Mesenteric fat pad (tissue), 1 donor: ENCODE measurements around the gene PDCD11. TPM values are rescaled to one million over a fixed set of nuclear protein-coding genes. Genes with fewer than 3 reads are reported as not detected.
"Not testable (repeated sequence)": the region's sequence is repeated elsewhere in the genome, so short reads cannot be mapped to it uniquely, and the experiment has no call there.

ENCODE experiments used
- DNase-seq: peaks from one replicate; pipeline ENCODE4 v3.0.0-alpha.2; 2020; ENCODE audit warnings: low spot score
- total RNA-seq: library from RNA; stranded (reverse); fragmentation: NEBNext Ultra II Directional; extraction: Animal tissue kit (Norgen Biotek cat#: 25700); gene quantifications from one replicate; pipeline ENCODE4 v1.2.1, GENCODE V29; 2021
- donor health status: DM: yes; HTN: yes; CAD: no.

PDCD11 gene
- total RNA-seq, 1 donor from 2014 or later, result 32.2 TPM

- DNase-seq, result no peak
Observed at GRCh38 chr10:103470761-103471653, 74.6 kb downstream of the PDCD11 start.

DNA sequence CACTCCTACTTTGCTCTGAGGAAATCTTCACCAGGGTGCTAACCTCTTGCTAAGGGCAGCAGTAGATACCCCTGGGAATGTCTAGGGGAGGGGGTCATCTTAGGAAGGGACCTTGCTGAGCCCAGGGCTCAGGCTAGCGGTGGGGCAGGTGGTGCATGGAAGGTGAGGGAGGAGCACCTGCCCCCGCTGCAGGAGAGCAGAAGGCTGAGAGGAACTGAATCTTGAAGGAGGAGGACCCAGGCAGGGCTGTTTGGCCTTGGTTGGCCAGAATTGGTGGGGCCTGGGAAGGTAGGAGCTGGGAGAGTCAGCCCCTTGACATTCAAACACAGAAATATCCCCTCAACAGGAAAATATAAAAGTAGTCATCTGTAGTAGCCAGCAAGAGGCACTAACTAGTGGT, 75.6 kb downstream of the PDCD11 start:
- DNase-seq, result no peak

DNA sequence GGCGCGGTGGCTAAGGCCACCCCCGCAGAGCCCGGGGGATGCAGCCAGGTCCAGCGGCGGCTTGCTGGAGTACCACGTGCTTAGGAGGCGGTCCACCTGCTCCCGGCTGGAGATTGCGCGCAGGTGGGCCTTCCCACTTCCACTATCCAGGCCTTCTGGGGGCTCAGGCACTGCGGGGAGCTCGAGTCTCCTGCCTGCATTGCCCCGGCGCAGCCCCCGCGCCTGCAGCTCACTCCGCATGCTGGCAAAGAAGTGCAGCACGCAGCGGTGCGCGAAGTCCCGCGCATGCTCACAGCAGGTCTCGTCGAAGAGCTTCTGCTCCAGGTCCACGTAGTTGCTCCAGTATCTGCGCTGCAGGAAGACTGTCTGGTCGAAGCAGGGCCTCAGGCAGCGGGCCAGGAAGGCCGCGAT, 76.8 kb downstream of the PDCD11 start:
- DNase-seq, result no peak

- no peak for DNase-seq
Observed at GRCh38 chr10:103474077-103474476, 77.7 kb downstream of the PDCD11 start.

DNA sequence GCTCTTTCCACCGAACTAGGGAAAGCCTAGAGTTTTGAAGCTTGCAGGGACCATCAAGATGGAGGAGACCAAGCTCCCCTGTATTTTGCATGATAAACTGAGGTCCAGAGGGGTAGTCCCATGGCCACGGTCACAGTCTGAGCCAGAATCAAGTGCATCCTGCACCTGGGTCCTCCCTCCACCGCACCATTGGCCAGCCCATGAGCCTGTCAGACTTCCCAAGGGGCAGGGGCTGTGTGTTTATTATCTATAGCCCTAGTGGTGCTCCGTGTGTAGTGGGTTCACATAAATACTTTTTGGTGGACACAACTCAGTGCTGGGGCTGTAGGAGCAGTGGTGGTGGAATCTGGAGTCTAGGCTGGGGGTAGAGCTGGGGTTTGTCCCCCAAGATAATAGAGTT, 79.0 kb downstream of the PDCD11 start:
- DNase-seq, result no peak

DNA sequence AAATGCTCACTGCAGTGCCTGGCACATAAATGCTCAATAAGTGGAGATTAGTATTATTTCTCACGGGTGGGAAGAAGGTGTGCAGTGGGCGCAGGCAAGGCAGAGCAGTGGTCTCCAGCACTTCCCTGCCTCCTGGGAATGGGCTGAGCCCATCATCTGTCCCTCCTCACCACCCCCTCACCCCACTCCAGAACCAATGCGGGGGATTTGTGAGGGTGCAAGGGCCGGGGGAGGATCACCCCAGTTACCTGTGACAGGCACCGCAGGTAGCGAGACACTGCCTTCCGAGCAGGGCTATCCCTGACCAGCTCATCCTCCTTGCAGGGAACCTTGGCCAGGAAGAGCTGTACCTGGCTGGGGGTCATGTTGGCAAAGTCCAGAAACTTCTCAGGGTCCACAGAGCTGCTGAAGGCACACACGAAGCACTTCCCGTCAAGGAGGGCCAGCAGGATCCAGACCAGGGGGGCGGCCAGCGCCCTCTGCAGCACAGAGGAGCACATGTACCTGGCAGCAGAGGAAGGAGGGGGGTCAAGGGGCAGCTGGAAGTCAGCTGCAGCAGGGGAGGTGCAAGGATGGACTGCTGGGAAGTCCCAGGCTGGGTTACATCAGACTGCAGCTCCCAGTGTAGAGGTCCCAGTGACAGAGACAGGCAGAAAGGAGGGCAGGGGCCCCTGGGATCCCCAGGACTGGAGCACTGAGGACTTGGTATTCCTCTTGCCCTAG, 79.8 kb downstream of the PDCD11 start:
- DNase-seq, result no peak

DNA sequence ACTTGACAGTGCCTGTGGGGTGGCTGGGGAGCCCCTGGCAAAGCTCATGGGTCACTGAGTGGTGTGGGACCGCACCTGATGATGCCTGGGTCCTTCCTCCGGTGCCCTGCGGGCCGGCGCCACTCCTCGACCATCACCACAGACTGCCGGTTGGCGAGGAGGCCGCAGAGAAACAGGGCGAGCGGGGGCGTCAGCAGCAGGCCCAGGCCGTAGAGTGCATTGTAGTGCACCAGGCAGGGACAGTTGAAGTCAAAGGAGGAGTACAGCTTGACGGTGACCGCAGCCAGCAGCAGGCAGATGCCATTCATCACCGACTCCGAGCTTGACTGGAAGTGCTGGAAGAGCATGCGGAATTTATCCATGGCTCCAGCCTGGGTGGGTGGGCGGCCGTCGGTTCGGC, 82.2 kb downstream of the PDCD11 start:
- DNase-seq, result no peak

DNA sequence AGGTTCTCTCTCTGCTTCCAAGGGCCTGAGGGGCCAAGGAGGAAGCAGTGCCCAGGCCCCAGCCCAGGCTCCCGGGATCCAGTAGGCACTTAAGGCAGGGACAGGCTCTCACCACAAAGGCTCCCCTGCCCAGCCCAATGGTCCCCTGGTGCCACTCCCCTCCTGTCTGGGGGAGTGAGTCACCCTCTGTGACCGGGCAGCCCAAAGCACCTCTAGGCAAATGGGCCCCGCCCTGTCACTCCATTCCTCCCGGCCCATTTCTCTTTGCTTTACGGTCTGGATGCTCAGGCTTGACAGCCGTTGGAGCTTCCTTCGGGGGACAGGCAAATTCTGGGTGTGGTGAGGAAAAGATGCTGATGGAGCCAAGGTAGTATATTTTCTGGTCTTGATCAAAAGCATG, 82.7 kb downstream of the PDCD11 start, which contains the start of gene CALHM3:
Gene CALHM3, minus strand, starts transcription at position 106 of the 400 bp plus-strand sequence. CDS start 208 bp downstream, outside the sequence.
- DNase-seq, result no peak

GRCh38 chr10:103480521-103480920, 84.1 kb downstream of the PDCD11 start:
- DNase-seq, result no peak

GRCh38 chr10:103481974-103482531, 85.6 kb downstream of the PDCD11 start:
- no peak for DNase-seq

GRCh38 chr10:103486635-103487409, 90.4 kb downstream of the PDCD11 start:
- not testable (repeated sequence) for DNase-seq

DNA sequence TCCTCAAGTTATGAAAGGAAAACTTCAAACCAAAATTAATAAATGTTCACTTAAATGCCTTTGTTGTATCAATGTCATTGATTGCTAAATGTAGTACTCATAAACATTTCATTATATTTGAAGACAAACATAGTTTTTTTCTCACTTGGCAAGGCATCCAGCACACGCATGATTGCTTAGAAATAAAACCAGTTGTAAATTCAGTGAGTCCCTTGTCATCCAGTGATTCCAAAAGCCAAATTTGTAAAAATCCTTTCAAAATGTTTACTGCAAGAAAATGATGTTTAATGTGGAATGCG, 90.9 kb downstream of the PDCD11 start:
- no peak for DNase-seq

DNA sequence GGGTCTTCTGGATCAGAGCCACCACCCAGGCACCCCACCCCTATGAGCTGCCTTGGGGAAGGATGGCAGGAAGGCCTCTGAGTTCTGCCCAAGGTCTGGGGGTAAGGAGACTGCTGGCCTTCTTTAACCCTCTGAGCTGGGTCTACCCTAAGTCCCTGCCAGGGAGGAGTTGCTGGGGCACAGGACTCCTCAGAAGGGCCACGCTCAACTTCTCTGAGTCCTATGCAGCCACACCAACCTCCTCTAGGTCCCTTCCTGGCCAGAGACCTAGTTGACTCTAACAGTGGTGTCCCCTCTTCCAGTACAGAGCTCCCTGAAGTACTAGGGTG, 94.5 kb downstream of the PDCD11 start:
- no peak for DNase-seq

GRCh38 chr10:103491729-103492364, 95.4 kb downstream of the PDCD11 start:
- no peak for DNase-seq

- no peak for DNase-seq
Observed at GRCh38 chr10:103492655-103493261, 96.3 kb downstream of the PDCD11 start.

DNA sequence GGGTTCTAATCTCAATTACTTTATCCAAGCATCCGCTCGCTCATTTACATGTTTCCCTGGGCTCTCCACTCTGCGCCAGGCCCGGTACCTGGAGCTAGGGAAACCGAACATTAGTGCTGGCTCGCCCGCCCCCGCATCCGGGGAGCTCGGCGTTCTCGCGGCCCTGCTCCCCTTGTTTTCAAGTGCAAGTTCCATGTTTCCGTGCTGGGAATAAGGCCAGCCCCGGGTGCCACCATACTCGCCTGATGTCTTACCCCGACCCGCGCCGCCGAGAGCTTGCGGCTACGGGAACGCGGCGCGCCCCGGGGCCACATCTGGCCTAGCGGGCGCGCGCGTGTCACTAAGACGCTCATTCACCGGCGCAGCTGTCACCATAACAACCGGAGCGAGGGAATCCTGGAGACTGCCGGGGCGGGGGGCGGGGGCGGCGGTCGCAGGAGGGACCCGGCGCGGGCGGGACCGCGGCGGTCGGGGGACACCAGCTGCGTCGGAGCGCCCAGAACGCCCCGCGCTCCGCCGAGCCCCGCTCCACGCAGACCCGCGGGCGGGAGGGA, 97.0 kb downstream of the PDCD11 start, which contains the start of gene NEURL1:
Gene NEURL1, plus strand, starts transcription at position 344 of the 554 bp plus-strand sequence. CDS start 683 bp downstream, outside the sequence.
- no peak for DNase-seq

DNA sequence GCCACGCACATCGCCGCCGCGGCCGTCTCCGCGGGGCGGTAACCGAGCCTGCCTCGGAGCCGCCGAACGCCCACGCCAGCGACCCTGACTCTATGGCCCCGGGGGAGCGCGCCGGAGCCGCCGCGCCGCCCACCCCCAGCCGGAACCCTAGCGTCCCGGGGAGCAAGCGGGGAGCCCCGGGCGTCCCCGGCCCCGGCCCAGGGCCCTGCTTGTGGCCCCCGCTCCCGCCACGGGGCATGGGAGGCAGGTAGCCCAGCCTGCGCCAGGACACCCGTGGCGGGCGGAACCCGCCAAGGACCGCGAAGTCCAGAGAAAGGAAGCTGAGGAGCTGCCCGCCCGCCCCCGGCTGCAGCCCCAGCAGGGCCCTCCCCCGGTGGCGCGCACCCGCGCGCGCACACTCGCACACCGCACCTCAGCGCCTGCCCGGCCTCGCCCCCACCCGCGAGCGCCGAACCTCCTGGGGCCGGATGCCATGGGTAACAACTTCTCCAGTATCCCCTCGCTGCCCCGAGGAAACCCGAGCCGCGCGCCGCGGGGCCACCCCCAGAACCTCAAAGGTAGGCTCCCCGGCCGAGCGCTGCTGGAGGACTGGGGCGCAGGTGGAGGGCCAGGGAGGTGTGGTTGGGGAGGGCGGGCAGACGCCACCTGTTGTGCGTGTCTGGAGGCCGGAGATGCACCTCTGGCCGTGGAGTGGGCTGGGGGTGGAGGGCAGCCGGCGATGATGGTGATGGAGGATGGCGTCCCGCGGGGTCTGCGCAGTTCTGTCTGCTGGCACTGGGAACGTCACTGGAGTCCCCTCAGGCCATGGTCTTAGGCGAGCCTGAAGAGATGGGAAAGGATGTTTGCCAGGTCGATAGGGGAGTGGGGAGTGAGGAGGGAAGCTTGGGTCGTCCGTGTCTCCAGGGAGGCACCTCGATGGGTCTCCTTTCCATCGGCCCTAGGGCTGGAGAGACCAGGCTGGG, 97.8 kb downstream of the PDCD11 start:
- no peak for DNase-seq

DNA sequence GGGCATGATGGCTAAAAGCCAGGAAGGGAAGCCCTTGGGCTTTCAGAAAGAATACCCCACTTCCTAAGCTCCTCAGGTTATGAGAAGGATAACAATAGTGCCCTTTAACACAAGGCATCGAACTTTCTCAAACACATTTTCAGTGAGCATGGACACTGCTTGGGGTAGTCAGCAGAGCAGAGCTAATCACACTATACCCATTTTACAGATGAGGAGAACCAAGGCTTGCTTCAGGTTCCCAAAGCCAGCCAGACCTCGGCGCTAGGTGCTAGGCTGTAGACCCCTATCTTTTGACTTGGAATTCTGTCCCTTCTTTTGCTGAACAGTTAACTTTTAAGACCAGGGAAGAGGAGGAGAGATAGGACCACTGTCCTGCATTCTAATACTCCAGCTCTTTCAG, 98.9 kb downstream of the PDCD11 start:
- DNase-seq, result no peak
